ENCODE measurements around the gene ZDHHC24.

DNA sequence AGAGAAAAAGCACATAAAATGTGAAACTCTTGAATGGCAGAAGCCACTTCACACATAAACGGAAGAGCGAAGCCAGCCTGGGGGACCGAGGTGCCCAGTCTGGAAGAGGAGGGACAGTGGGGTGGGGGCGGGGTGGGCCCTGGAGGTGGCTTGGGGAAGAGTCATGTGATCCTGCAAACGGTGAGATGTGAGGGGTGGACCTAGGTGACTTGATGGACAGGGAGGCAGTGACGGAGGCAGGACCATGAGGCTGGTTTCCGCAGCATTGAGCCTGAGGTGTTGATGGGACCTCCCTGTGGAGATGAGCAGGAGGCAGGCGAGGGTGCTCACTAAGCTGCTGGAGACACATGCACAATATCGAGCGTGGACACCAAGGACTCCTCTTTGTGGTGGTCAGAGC, 16.8 kb downstream of the ZDHHC24 start:
- TF ChIP-seq, protein P1, sequence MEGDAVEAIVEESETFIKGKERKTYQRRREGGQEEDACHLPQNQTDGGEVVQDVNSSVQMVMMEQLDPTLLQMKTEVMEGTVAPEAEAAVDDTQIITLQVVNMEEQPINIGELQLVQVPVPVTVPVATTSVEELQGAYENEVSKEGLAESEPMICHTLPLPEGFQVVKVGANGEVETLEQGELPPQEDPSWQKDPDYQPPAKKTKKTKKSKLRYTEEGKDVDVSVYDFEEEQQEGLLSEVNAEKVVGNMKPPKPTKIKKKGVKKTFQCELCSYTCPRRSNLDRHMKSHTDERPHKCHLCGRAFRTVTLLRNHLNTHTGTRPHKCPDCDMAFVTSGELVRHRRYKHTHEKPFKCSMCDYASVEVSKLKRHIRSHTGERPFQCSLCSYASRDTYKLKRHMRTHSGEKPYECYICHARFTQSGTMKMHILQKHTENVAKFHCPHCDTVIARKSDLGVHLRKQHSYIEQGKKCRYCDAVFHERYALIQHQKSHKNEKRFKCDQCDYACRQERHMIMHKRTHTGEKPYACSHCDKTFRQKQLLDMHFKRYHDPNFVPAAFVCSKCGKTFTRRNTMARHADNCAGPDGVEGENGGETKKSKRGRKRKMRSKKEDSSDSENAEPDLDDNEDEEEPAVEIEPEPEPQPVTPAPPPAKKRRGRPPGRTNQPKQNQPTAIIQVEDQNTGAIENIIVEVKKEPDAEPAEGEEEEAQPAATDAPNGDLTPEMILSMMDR (IDR thresholded peaks at IDR 0.05; ENCODE audit: low read length): no peak
- TF ChIP-seq EZH2 (IDR thresholded peaks at IDR 0.05; ENCODE audit: borderline replicate concordance, low read length): no peak
